OCI-M2 (cell line): ENCODE measurements around the gene GALNT16.
"Not testable (repeated sequence)": the region's sequence is repeated elsewhere in the genome, so short reads cannot be mapped to it uniquely, and the experiment has no call there.

ENCODE experiments used
- DNase-seq: peaks from one replicate; lab custom pipeline; 2025; ENCODE audit not compliant: unreplicated experiment; lab: John Stamatoyannopoulos, UW

GALNT16 gene

GRCh38 chr14:69284170-69284569, 24.2 kb downstream of the GALNT16 start:
- DNase-seq, result no peak

DNA sequence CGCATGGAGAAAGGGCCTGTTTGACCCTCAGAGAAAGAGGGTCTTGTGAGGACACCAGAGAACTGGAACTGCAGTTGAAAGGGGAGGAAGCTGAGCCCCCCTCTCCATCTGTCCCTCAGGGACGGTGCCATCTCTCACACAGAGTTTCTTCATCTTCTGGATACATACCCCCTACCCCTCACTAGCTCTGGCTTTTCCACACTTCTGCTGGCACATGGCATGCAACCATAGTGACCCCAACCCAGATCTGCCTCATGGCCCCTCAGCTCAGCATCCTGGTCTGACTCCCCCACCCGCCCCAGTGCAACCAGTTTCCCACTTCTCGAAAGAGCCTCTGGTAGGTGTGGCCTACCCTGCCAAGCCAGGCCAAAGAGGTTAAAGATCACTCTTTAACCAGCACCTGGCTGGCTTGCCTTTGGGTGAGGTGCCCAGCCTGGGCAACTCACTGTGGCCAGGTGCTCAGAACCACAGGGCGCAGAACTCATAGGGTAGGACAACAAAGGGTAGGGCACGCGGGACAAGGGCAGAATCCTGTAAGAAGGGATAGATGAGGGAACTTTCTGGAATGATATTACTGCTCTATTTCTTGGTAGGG, 25.8 kb downstream of the GALNT16 start:
- DNase-seq, result no peak

- DNase-seq, result no peak
Observed at GRCh38 chr14:69287098-69288010, 27.4 kb downstream of the GALNT16 start.

GRCh38 chr14:69288011-69288771, 28.2 kb downstream of the GALNT16 start:
- DNase-seq, result no peak

DNA sequence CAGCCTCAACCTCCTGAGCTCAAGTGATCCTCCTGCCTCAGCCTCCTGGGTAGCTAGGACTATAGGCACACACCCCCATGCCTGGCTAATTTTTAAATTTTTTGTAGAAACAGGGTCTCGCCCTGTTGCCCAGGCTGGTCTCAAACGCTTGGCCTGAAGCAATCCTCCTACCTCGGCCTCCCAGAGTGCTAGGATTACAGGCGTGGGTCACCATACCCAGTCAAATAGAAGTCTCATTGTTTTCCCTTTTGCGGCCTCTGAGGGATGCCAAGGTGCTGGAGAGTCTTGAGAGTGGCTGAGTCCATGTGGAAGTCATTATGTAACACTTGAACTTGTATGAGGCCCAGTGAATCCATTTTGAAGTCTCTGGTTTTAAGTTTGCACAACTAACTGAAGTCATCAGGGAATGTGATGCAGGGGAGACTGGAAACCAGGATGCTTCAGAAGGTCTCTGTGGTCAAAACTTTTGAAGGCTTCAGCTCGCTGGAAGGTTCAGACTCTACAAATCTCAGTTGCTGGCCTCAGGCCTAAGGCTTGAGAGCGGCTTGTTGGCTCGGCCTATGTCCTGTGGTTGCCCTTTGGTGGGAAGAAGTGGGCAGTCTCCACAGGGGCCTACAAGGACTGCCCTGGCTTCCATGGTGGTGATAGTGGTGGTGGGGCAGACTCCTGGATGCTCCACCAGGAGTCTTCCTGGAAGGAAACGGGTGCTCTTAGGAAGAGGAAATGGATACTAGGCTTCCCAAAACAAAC, 29.2 kb downstream of the GALNT16 start:
- DNase-seq, result no peak

- DNase-seq, result no peak
Observed at GRCh38 chr14:69289811-69290520, 30.0 kb downstream of the GALNT16 start.

DNA sequence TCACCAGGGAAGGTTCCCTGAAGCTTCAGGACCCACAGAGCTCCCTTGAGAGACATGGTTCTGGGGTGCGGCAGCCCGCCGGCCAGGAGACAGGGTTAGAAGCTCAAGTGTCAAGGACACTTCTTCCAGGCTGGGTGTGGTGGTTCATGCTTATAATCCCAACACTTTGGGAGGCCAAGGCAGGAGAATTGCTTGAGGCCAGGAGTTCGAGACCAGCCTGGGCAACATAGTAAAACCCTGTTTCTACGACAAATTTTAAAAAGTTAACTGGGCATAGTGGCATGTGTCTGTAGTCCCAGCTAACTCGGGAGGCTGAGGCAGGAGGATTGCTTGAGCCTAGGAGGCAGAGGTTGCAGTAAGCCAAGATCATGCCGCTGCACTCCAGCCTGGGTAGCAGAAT, 30.9 kb downstream of the GALNT16 start:
- not testable (repeated sequence) for DNase-seq

GRCh38 chr14:69291396-69291795, 31.4 kb downstream of the GALNT16 start:
- no peak for DNase-seq

GRCh38 chr14:69291891-69292561, 32.1 kb downstream of the GALNT16 start:
- DNase-seq, result no peak

DNA sequence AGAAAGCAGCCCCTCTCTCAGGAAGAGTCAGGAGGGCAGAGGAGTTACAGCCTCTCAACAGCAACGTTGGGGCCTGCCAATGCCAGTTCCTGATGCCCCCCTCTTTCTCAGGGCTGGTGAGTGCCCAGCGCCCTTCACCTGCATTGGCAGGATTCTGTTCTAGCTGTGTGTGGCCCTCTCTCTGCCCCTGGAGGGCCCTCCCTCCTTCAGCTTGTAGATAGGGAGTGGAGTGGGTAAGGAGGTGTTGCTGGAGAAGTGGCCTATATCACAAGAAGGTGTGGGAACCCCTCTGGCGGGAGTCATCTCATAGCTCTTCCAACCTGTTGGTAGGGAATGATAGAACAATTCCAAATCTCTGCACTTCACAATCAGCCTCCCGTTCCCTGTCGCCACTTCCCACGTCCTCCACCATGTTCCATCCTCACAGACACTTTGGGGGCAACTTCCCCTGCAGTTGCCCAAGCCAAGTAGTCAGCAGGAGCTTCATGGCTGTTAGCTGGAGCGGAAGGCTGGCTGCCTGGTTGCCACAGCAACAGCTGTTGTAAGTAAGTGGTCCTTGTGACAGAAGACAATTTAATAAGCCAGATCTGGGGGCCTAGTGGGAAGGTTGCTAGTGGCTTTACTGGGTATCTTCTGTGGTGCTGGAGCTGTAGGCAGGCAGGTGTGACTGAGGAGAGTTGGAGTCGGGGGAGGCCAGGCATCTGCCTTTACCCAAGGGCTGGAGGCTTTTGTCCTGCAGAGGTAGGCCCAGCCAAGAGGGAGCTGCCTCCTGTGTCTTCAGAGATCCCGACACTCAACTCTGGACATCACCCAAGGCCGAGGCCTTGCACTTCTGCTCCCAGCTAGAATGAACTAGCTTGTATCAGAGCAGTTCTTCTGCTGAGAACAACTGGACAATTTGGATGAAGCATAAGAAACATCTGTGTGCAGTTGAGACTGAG, 38.4 kb downstream of the GALNT16 start:
- no peak for DNase-seq

GRCh38 chr14:69299286-69300035, 39.5 kb downstream of the GALNT16 start:
- DNase-seq, result no peak

DNA sequence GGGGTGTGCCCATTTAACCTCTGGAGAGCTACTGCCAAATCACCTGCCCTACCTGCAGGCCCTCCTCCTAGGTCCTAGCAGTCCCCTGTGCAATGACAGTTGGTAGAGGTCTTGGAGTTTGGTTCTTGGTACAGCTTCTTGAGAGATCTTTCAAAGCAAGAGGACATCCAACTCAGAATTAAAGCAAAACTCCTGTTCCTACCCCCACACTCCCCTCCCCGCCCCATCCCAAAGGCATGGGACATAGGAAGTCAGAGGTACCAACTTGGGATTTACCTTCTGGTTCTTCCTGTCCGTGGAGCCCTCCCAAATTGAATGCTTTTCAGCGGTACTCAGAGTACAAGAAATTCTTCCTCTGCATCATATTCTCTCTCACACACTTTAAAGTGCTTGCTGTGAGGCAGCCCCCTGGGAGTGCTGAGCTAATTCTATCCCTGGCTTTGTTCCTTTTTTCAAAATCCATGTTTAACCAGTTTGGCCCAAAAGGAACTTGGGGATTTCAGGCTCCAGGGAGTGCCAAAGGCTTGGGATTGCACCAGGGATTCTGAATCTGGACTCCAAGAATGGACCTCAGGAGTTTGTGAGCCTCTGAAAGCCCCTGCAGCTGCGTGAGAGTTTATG, 40.8 kb downstream of the GALNT16 start:
- DNase-seq, result no peak

- no peak for DNase-seq
Observed at GRCh38 chr14:69303086-69303485, 43.1 kb downstream of the GALNT16 start.

DNA sequence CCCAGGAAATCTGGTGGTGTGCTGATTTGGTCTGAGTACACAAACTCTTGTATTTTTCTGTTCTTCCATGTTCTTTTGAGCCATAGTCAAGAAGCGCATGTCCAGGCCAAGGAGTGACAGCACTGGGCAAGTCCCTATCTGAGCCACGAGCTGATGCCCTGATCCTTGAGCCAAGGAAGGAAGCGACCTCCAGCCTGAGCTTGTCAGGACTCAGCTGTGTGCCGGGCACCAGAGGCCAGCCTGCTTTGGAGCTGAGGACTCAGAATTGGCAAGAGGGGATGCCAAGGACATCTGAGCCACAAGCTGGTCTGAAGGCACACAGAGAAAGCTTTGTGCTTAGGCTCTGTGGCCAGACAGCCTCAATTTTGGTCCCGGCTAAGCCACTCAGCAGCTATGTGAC, 52.6 kb downstream of the GALNT16 start:
- no peak for DNase-seq

GRCh38 chr14:69313176-69313575, 53.2 kb downstream of the GALNT16 start:
- no peak for DNase-seq

GRCh38 chr14:69314327-69314726, 54.4 kb downstream of the GALNT16 start:
- no peak for DNase-seq

DNA sequence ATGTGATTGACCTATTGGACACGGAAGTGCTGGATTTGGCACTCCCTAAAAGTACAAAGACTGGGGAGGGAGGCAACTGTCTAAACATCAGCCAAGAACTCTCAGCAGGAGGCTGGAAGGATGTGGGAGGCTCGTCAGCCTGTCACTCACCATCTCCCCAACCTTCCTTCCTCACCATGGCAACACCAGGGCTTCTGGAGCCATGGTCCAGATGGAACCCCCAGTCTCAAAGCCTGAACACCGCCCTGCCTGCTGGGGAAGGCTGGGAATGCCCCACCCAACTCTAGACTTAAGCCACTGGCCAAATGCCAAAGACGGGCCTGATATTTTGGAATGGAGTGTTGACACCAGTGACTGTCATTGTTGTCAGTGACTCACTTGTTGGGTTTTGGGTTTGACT, 55.3 kb downstream of the GALNT16 start:
- no peak for DNase-seq
